ENCODE results near the gene RASA3.
A peak's percentile ranks its signal among the peaks of the same experiment; 100 is the strongest.

RASA3 gene

GRCh38 chr13:113930671-113931637, 201.5 kb downstream of the RASA3 start:
- no peaks in the 10 kb centered on the region for H3K36me3 ChIP-seq (ENCODE audit: control insufficient read depth in 2 of 2, insufficient read depth in 2 of 2, low read length in 2 of 2)
- H3K9ac ChIP-seq (ENCODE audit: low read length in 2 of 2): no peak overlapping the region
- no peak overlapping the region for H3K4me3 ChIP-seq (ENCODE audit: low read length in 2 of 2)
- no peaks in the 10 kb centered on the region for H3K9me3 ChIP-seq (ENCODE audit: control insufficient read depth in 2 of 2, low read length in 2 of 2)
- H3K27me3 ChIP-seq (ENCODE audit: control insufficient read depth in 1 of 2, insufficient read depth in 2 of 2, low read length in 2 of 2): peaks cover 0 to 10% of the 10 kb centered on the region in 2 donors
- no peak overlapping the region for H3K27ac ChIP-seq (ENCODE audit: low read length)
- peaks cover 32% of the 10 kb centered on the region for H3K4me1 ChIP-seq (ENCODE audit: control insufficient read depth, insufficient read depth, low read length)

DNA sequence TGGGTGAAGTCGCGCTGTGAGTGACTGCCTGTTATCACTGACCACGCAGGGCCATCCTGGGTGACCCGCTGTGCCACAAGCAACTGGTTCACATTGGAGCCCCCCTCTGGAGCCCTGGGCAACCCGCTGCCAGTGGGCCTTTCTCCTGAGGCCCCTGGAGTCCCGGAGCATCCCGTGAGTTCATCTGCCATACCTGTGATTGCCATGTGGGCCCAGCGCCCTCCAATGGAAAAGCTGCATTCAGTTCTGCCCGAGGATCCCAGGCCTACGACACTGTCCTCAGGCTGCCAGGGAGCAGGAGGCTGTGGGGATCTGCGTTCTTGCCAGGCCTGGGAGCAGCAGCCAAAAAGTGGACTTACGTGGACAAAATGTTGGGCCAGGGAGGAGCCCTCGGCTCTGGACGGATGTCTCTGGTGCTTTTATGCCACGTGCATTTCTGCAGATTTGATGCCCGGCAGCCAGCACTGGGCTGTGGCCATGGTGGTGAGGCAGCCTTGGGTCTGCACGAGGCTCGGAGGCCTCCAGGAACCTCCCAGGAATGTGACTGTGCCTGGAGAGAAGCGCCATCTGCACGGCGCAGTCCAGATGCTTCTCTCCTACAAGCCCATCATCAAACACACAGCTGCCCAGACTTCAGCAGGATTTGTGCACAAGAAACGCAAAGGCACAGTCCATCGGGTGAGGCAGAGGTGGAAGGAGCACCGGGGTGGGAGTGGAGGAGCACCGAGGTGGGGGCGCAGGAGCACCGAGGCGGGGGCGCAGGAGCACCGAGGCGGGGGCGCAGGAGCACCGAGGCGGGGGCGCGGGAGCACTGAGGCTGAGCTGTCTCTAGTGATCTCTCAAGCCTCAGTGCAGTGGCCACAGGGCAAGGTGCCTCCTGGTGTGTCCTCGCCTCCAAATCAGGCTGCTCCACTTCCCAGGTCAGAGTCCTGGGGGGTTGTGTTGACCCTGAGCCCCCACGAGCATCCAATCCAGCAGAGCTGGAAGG, 202.5 kb downstream of the RASA3 start:
- H3K36me3 ChIP-seq (ENCODE audit: control insufficient read depth in 2 of 2, insufficient read depth in 2 of 2, low read length in 2 of 2): no peaks in the 10 kb centered on the region
- H3K4me3 ChIP-seq (ENCODE audit: low read length in 2 of 2): no peak overlapping the region
- peaks cover 25% of the 10 kb centered on the region for H3K4me1 ChIP-seq (ENCODE audit: control insufficient read depth, insufficient read depth, low read length)
- peaks cover 0 to 5% of the 10 kb centered on the region in 2 donors for H3K27me3 ChIP-seq (ENCODE audit: control insufficient read depth in 1 of 2, insufficient read depth in 2 of 2, low read length in 2 of 2)
- H3K27ac ChIP-seq (ENCODE audit: low read length): no peak overlapping the region
- H3K9ac ChIP-seq (ENCODE audit: low read length in 2 of 2): peak overlapping the region in 1 of 2 donors; percentile 37
- H3K9me3 ChIP-seq (ENCODE audit: control insufficient read depth in 2 of 2, low read length in 2 of 2): no peaks in the 10 kb centered on the region

- H3K27me3 ChIP-seq (ENCODE audit: control insufficient read depth in 1 of 2, insufficient read depth in 2 of 2, low read length in 2 of 2): peaks cover 0 to 5% of the 10 kb centered on the region in 2 donors
- H3K9me3 ChIP-seq (ENCODE audit: control insufficient read depth in 2 of 2, low read length in 2 of 2): no peaks in the 10 kb centered on the region
- no peaks in the 10 kb centered on the region for H3K36me3 ChIP-seq (ENCODE audit: control insufficient read depth in 2 of 2, insufficient read depth in 2 of 2, low read length in 2 of 2)
- H3K4me3 ChIP-seq (ENCODE audit: low read length in 2 of 2): peak overlapping the region in 1 of 2 donors; percentile 52
- no peak overlapping the region for H3K27ac ChIP-seq (ENCODE audit: low read length)
- peak overlapping the region; percentile 21 to 37 for H3K9ac ChIP-seq (ENCODE audit: low read length in 2 of 2)
- H3K4me1 ChIP-seq (ENCODE audit: control insufficient read depth, insufficient read depth, low read length): peaks cover 25% of the 10 kb centered on the region
Observed at GRCh38 chr13:113928685-113929627, 203.5 kb downstream of the RASA3 start.

Measured in stomach smooth muscle (tissue), 2 donors.